H9 (cell line): ENCODE measurements around the gene PNMA5. TPM values are rescaled to one million over a fixed set of nuclear protein-coding genes. Genes with fewer than 3 reads are reported as not detected.

Source experiments
- DNase-seq: peaks from one replicate; pipeline ENCODE4 v3.0.0-alpha.2; 2017
- H2AFZ ChIP-seq: one replicate; pipeline ENCODE4 v1.6.1; 2013; ENCODE audit warnings: mild to moderate bottlenecking, low read length, control low read depth, moderate library complexity
- H2AK5ac ChIP-seq: 2 replicates; pipeline ENCODE4 v1.6.1; 2013; ENCODE audit warnings: low read length, control low read depth, mixed read lengths; ENCODE audit not compliant: insufficient read length
- H2BK120ac ChIP-seq: one replicate; pipeline ENCODE4 v1.6.1; 2013; ENCODE audit warnings: low read depth, mild to moderate bottlenecking, low read length, control low read depth, inconsistent platforms; ENCODE audit not compliant: poor library complexity, severe bottlenecking
- H2BK12ac ChIP-seq: 2 replicates; pipeline ENCODE4 v1.6.1; 2013; ENCODE audit warnings: low read length, control low read depth, mixed read lengths, low read depth; ENCODE audit not compliant: insufficient read length
- H2BK15ac ChIP-seq: 2 replicates; pipeline ENCODE4 v1.6.1; 2013; ENCODE audit warnings: low read depth, low read length, control low read depth
- H2BK20ac ChIP-seq: one replicate; pipeline ENCODE4 v1.6.1; 2013; ENCODE audit warnings: low read depth, mild to moderate bottlenecking, low read length, control low read depth, inconsistent platforms; ENCODE audit not compliant: poor library complexity, severe bottlenecking
- H2BK5ac ChIP-seq: 2 replicates; pipeline ENCODE4 v1.6.1; 2013; ENCODE audit warnings: low read length, control low read depth, mixed read lengths; ENCODE audit not compliant: insufficient read length
- H3K14ac ChIP-seq: 2 replicates; pipeline ENCODE4 v1.6.1; 2013; ENCODE audit warnings: low read length, control low read depth; ENCODE audit not compliant: insufficient read depth
- H3K18ac ChIP-seq: 2 replicates; pipeline ENCODE4 v1.6.1; 2013; ENCODE audit warnings: low read depth, mild to moderate bottlenecking, mixed read lengths, low read length, control low read depth; ENCODE audit not compliant: insufficient read length
- H3K23ac ChIP-seq: 2 replicates; pipeline ENCODE4 v1.6.1; 2013; ENCODE audit warnings: low read length, control low read depth, mixed read lengths, low read depth; ENCODE audit not compliant: insufficient read length
- H3K23me2 ChIP-seq: 2 replicates; pipeline ENCODE4 v1.6.1; 2013; ENCODE audit warnings: low read depth, mild to moderate bottlenecking, mixed read lengths, low read length, control low read depth; ENCODE audit not compliant: insufficient read length, poor library complexity, severe bottlenecking
- H3K27ac ChIP-seq: 2 replicates; pipeline ENCODE4 v1.5.1; 2013; ENCODE audit warnings: low read length, control low read depth, mixed read lengths, low read depth; ENCODE audit not compliant: insufficient read length
- H3K27me3 ChIP-seq: 2 replicates; pipeline ENCODE4 v1.6.1; 2013; ENCODE audit warnings: low read length, control low read depth, inconsistent platforms; ENCODE audit not compliant: insufficient read depth
- H3K4ac ChIP-seq: 2 replicates; pipeline ENCODE4 v1.6.1; 2013; ENCODE audit warnings: low read depth, mild to moderate bottlenecking, control low read depth, inconsistent platforms, low read length, moderate library complexity
- H3K4me1 ChIP-seq: 2 replicates; pipeline ENCODE4 v1.6.1; 2013; ENCODE audit warnings: low read length, control low read depth, inconsistent platforms; ENCODE audit not compliant: insufficient read depth
- H3K4me2 ChIP-seq: 2 replicates; pipeline ENCODE4 v1.6.1; 2013; ENCODE audit warnings: low read length, control low read depth, mixed read lengths; ENCODE audit not compliant: insufficient read length, insufficient read depth
- H3K56ac ChIP-seq: 2 replicates; pipeline ENCODE4 v1.6.1; 2013; ENCODE audit warnings: low read depth, mild to moderate bottlenecking, mixed read lengths, low read length, control low read depth; ENCODE audit not compliant: insufficient read length
- H3K79me1 ChIP-seq: 2 replicates; pipeline ENCODE4 v1.6.1; 2013; ENCODE audit warnings: low read depth, mild to moderate bottlenecking, moderate library complexity, low read length, control low read depth, inconsistent platforms; ENCODE audit not compliant: insufficient read depth, poor library complexity, severe bottlenecking
- H3K79me2 ChIP-seq: 2 replicates; pipeline ENCODE4 v1.6.1; 2013; ENCODE audit warnings: low read length, control low read depth, inconsistent platforms; ENCODE audit not compliant: insufficient read depth
- H3K9ac ChIP-seq: 2 replicates; pipeline ENCODE4 v1.6.1; 2013; ENCODE audit warnings: low read length, control low read depth, mixed read lengths; ENCODE audit not compliant: insufficient read length; ENCODE audit errors: extremely low read depth
- H3K9me3 ChIP-seq: one replicate; pipeline ENCODE4 v1.6.1; 2013; ENCODE audit warnings: low read depth, low read length, inconsistent platforms; ENCODE audit not compliant: control insufficient read depth
- H3T11ph ChIP-seq: one replicate; pipeline ENCODE4 v1.6.1; 2013; ENCODE audit warnings: mild to moderate bottlenecking, low read length, control low read depth, inconsistent platforms
- H4K20me1 ChIP-seq: one replicate; pipeline ENCODE4 v1.6.1; 2013; ENCODE audit not compliant: control insufficient read depth, insufficient read length, insufficient read depth
- H4K5ac ChIP-seq: 2 replicates; pipeline ENCODE4 v1.6.1; 2013; ENCODE audit warnings: low read depth, mild to moderate bottlenecking, mixed read lengths, low read length, control low read depth; ENCODE audit not compliant: insufficient read length
- H4K8ac ChIP-seq: replicated peaks from 2 replicates; pipeline ENCODE4 v1.6.1; 2013; ENCODE audit warnings: low read length, control low read depth, mixed read lengths, low read depth; ENCODE audit not compliant: insufficient read length
- H4K91ac ChIP-seq: 2 replicates; pipeline ENCODE4 v1.6.1; 2013; ENCODE audit warnings: low read depth, mild to moderate bottlenecking, moderate library complexity, mixed read lengths, low read length, control low read depth; ENCODE audit not compliant: insufficient read length
- H3K27ac Mint-ChIP-seq, 3 experiments: 2 replicates in 2 of 3; 3 replicates in 1 of 3; pipeline ENCODE4 v1.8.0; 2020 to 2021; ENCODE audit warnings: mixed read lengths in 3 of 3, mild to moderate bottlenecking in 1 of 3, moderate library complexity in 1 of 3
- H3K27me3 Mint-ChIP-seq: 2 replicates; pipeline ENCODE4 v1.8.0; 2021; ENCODE audit warnings: low read depth, mild to moderate bottlenecking, moderate library complexity, mixed read lengths
- H3K36me3 Mint-ChIP-seq, 3 experiments: 2 replicates in 2 of 3; 3 replicates in 1 of 3; pipeline ENCODE4 v1.8.0; 2020 to 2021; ENCODE audit warnings: low read depth in 3 of 3, mixed read lengths in 3 of 3; ENCODE audit not compliant: insufficient read depth in 1 of 3
- H3K4me1 Mint-ChIP-seq, 2 experiments: 2 replicates each; pipeline ENCODE4 v1.8.0; 2020; ENCODE audit warnings: mixed read lengths in 2 of 2
- H3K4me3 Mint-ChIP-seq, 2 experiments: 2 replicates in 1 of 2; 3 replicates in 1 of 2; pipeline ENCODE4 v1.8.0; 2020 to 2021; ENCODE audit warnings: mild to moderate bottlenecking in 2 of 2, mixed read lengths in 2 of 2, moderate library complexity in 1 of 2
- H3K9me3 Mint-ChIP-seq, 2 experiments: 2 replicates in 1 of 2; 3 replicates in 1 of 2; pipeline ENCODE4 v1.8.0; 2020; ENCODE audit warnings: mild to moderate bottlenecking in 2 of 2, mixed read lengths in 2 of 2, moderate library complexity in 1 of 2
- WGBS: extraction: QIAGEN DNeasy Blood & Tissue Kit; methylation state at CpG from one replicate; pipeline ENCODE4 v1.1.7; 2013; ENCODE audit warnings: missing lambda C conversion rate, low lambda C conversion rate, mixed read lengths; ENCODE audit not compliant: insufficient read length; ENCODE audit errors: extremely low coverage; 5-methylcytosine and 5-hydroxymethylcytosine counted together
- total RNA-seq: library from RNA; stranded (reverse); gene quantifications from 2 replicates; pipeline ENCODE4 v1.2.1, GENCODE V29; 2021
- TF ChIP-seq, protein P1 (sequence below): fragments of 200-600 bp; sonication (generic); conservative IDR thresholded peaks from 3 replicates; pipeline ENCODE4 v1.8.0; 2021; ENCODE audit warnings: antibody characterized with exemption, mild to moderate bottlenecking

Gene PNMA5
- total RNA-seq, 1 experiment from 2014 or later: not detected

DNA sequence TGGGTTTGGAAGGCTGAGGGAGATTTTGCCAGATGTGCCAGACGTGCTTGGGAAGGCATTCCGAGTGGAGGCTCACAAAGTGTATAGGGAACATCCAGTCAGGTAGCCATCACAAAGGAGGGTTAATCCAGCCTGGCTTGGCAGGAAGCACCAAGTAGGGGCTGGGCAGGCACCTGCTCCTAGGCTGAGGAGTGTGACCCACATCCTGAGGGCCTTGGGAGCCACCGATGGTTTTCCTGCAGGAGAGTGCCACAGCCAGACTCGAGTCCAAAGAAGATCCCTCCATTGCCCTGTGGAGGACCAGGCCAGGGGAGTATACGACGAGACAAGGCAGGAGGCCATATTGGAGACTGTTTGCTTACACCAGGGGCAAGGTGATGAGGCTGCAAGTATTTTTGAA lies 47.2 kb downstream of the PNMA5 start:
- no peak overlapping the region for H3T11ph ChIP-seq
- H2BK120ac ChIP-seq: no peak overlapping the region
- TF ChIP-seq, protein P1, sequence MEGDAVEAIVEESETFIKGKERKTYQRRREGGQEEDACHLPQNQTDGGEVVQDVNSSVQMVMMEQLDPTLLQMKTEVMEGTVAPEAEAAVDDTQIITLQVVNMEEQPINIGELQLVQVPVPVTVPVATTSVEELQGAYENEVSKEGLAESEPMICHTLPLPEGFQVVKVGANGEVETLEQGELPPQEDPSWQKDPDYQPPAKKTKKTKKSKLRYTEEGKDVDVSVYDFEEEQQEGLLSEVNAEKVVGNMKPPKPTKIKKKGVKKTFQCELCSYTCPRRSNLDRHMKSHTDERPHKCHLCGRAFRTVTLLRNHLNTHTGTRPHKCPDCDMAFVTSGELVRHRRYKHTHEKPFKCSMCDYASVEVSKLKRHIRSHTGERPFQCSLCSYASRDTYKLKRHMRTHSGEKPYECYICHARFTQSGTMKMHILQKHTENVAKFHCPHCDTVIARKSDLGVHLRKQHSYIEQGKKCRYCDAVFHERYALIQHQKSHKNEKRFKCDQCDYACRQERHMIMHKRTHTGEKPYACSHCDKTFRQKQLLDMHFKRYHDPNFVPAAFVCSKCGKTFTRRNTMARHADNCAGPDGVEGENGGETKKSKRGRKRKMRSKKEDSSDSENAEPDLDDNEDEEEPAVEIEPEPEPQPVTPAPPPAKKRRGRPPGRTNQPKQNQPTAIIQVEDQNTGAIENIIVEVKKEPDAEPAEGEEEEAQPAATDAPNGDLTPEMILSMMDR: no peak
- H3K79me2 ChIP-seq: no peaks in the 10 kb centered on the region
- H4K20me1 ChIP-seq: no peaks in the 10 kb centered on the region
- H3K4me3 Mint-ChIP-seq: no peak overlapping the region
- H3K9me3 Mint-ChIP-seq: peaks cover 58 to 70% of the 10 kb centered on the region in 2 experiments
- peaks cover 3% of the 10 kb centered on the region; the same call in 1 of the 2 replicates for H3K27me3 Mint-ChIP-seq
- no peak overlapping the region for H4K8ac ChIP-seq
- no peaks in the 10 kb centered on the region for H3K4me1 Mint-ChIP-seq
- no peaks in the 10 kb centered on the region for H3K4me1 ChIP-seq
- H3K4me2 ChIP-seq: no peak overlapping the region
- H2BK5ac ChIP-seq: no peak overlapping the region
- no peak overlapping the region for H3K23ac ChIP-seq
- H3K9ac ChIP-seq: no peak overlapping the region
- no peak overlapping the region for H2AK5ac ChIP-seq
- H3K56ac ChIP-seq: no peak overlapping the region
- peaks cover 54% of the 10 kb centered on the region for H3K9me3 ChIP-seq
- no peak overlapping the region for H2BK20ac ChIP-seq
- no peaks in the 10 kb centered on the region for H3K23me2 ChIP-seq
- peaks cover 0 to 13% (median 5%) of the 10 kb centered on the region in 3 experiments; a peak in 5 of 7 replicates for H3K36me3 Mint-ChIP-seq
- no CpG with 5 or more reads among the region's 6 CpGs for WGBS
- no peak overlapping the region for H3K18ac ChIP-seq
- H2BK15ac ChIP-seq: no peak overlapping the region
- no peak overlapping the region for H4K91ac ChIP-seq
- H2BK12ac ChIP-seq: no peak overlapping the region
- H3K27ac ChIP-seq: no peak overlapping the region
- H3K4ac ChIP-seq: no peak overlapping the region
- H4K5ac ChIP-seq: no peak overlapping the region
- H3K27me3 ChIP-seq: no peaks in the 10 kb centered on the region
- H3K27ac Mint-ChIP-seq: no peak overlapping the region
- H3K79me1 ChIP-seq: no peaks in the 10 kb centered on the region
- no peak for DNase-seq
- H3K14ac ChIP-seq: no peak overlapping the region
- no peak overlapping the region for H2AFZ ChIP-seq
